Glomerular endothelial cell (primary cell): ENCODE data around the gene HACD1. TPM values are rescaled to one million over a fixed set of nuclear protein-coding genes. Genes with fewer than 3 reads are reported as not detected.
A peak's percentile ranks its signal among the peaks of the same experiment; 100 is the strongest.
"Not testable (repeated sequence)": the region's sequence is repeated elsewhere in the genome, so short reads cannot be mapped to it uniquely, and the experiment has no call there.

Experiments used
- DNase-seq: peaks from one replicate; pipeline ENCODE4 v3.0.0-alpha.2; 2011; ENCODE audit warnings: low read depth, low spot score; ENCODE audit errors: extremely low read depth
- total RNA-seq: library from RNA; depleted of rRNA; stranded (reverse); fragments of >200 nt; gene quantifications from 2 replicates; pipeline ENCODE4 v1.2.3, GENCODE V29; 2015

HACD1 gene
- total RNA-seq, 1 donor from 2014 or later, result 17.4 TPM

DNA sequence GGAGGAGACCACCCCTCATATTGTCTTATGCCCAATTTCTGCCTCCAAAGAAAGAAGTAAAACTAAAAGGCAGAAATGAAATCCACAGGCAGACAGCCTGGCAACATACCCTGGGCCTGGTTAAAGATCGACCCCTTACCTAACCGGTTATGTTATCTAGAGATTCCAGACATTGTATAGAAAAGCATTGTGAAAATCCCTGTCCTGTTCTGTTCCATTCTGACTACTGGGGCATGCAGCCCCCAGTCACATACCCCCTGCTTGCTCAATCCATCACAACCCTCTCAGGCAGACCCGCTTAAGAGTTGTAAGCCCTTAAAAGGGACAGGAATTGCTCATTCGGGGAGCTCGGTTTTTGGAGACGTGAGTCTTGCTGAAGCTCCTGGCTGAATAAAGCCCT lies 29.9 kb downstream of the HACD1 start:
- not testable (repeated sequence) for DNase-seq

DNA sequence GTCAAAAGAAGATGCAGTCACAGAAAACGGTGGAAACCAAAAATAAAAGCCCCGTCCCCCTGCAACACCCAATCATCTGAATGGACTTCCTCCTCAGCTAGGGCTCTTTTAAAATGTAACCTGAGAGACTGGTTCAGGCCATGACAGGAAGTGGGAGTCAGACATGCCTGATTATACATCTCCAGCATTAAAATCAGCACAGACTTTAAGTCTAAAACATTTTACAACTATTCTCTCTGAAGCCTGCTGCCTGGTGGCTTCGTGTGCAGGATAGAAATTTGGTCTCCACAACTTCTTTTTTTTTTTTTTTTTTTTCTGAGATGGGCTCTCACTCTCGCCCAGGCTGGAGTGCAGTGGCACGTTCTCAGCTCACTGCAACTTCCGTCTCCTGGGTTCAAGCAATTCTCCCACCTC lies 30.3 kb downstream of the HACD1 start:
- DNase-seq, result no peak

DNA sequence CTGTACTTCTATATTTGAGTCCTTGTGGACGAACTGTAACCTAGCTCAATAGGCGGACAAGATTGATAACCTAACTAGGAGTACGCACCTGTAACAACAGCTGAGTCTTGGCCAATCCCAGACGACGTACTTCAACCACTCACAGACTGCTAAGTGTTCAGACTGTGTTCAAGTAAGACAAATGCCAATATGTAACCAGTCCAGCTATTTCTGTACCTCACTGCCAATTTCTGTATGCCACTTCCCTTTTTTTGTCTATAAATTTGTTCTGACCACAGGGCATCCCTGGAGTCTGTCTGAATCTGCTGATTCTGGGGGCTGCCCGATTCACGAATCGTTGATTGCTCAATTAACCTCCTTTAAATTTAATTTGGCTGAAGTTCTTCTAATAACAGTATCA lies 32.2 kb downstream of the HACD1 start:
- no peak for DNase-seq

DNA sequence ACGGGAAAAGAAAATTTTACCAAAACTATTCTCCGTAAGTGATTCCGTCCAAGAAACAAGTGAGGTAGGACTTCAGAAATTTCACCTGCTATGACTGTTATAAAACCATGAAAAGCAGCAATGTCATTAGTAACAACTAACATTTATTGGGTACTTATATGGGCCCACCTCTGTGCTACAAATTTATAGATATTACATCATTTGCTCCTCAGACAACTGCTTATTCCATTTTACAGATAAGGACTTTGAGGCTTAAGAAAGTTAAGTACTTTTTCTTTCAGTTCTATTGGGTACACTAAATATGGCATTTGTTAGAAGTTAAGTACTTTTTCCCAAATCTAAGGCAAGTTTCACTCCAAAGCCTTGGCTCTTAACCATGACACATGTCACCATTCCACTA lies 36.3 kb downstream of the HACD1 start:
- DNase-seq, result no peak

DNA sequence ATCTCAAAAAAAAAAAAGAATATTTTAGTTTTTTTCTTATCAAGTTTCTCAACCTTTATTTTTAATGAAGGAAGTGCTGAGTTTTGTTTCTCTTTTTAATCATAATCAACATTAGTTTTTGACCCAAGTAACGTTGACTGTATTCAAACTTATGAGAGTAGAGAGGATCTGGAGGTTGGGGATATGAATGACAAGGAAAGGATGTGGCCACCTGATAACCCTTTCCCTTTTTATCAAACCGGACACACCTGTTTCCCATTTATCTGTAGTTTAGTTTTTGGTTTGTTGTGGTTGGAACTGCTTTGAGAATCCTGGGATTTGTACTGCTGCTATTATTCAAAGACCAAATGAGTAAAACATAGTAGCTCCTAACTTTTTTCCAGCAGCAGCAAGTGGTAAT lies 38.6 kb downstream of the HACD1 start:
- DNase-seq, result peak; percentile 76

DNA sequence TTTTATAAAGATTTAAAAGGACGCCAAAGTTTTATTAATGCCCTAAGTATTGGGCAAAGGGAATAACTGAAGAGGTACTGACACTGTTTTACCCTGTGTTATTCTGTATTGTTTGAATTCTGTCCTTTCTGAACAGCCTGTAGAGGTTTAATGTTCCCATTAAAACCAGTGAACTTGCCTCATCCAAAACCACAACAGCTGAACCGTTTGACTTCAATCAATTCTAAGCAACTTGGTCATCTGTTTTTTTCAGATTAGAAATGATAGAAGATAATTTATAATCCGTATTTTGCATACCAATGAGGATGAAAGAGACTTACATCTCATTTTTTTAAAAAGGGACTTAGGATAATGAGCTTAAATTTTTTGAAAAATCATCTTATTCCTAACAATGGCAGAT lies 40.4 kb downstream of the HACD1 start:
- no peak for DNase-seq

DNA sequence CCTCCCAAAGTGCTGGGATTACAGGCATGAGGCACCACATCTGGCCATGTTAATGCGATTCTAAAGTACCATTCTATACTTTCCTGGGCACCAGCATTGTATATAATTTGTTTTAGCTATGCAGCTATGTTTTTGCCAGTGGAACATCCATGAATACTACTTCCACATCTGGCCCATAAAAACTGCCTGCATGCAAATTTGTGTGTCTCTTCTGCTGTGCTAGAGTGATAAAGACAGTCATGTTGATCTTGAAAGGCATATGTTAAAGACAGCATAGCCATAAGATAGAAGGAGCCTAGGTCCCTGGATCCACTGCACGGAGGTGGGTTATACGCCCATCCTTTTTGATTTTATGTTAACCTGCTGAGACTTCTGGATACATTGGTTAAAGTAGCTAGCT lies 52.3 kb downstream of the HACD1 start:
- no peak for DNase-seq

DNA sequence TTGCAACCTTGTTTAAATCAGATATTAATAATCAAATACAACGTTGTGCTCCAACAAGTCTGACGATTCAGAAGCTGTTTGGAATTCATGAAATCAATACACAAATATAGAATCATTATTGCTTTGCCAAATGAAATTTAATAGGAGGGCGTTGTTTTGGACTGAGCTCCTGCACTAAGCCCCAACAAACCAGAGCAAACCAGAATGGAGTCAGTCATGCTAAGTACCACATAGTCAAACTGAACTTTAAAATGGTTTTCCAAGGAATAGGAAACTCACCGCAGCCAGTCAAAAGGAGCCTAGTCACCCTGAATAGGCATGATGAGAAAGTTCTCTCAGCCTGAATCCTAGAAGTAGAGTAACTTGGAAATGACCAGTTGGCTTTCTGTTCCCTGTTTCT lies 53.7 kb downstream of the HACD1 start:
- DNase-seq, result no peak

DNA sequence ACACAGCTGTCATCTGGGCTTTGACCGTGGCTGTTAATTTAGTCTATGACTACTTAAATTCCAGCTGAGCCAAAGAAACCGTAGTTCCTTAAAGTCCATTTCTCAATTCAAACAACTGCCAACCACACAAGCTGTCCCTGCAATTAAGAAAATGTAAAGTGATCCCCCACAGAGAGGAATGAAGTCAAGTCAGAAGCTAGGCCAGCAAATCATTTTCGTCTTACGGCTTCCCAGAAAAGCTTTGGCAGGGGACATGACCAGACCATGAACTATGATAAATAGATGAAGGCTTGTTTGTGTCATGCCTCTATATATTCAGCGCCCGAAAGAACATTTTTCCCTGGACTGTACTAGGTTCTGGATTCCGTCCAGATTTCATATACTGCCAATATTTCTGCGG lies 54.6 kb downstream of the HACD1 start:
- DNase-seq, result no peak

DNA sequence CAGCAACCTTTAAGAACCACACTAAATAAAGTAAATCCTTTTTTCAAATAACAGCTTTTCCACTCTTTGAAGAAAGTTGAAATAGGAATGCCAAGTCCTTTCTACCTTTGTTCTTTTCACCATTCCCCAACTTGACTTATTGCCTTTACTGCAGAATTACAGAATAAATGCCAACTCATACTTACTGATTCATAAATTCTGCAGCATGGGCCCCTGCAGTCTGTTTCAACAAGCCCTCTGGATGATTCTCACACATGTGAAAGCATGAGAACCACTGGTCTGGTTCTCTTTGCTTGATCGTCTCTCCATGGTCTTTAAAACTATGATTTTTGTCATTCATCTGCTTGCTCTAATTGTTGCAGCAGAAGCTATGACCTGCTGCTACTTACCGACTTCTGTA lies 56.1 kb downstream of the HACD1 start:
- no peak for DNase-seq

DNA sequence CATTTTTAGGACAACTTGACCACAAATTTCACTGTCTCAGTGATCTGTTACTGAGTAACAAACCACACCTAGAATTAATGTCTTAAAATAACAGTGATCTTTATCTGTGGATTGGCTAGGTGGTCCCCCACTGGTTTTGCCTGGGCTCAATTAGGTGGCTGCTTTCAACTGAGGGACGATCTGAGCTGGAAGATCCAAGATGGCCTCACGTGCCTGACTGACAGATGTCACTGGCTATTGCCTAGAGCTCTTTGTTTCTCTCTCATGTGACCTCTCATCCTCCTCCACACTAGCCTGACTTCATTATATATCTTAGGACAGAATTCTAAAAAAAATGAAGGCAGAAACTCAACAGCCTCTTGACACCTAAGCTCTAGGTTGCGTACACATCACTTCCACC lies 59.7 kb downstream of the HACD1 start:
- DNase-seq, result no peak

DNA sequence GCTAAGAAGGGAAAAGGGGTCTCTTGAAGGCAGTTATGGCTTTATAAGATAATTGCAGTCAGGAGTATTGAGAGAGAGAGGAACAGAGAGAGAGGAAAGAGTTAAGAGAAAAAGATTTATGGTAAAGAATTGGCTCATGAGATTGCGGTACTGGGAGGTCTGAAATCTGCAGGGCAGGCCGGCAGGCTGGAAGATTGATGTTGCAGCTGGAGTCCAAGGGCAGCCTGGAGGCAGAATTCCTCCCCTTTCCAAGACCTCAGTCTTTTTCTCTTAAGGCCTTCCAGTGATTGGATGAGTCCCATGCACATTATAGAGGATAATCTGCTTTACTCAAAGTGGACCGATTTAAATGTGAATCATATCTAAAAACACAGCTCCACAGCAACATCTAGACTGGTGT lies 68.4 kb downstream of the HACD1 start:
- no peak for DNase-seq

DNA sequence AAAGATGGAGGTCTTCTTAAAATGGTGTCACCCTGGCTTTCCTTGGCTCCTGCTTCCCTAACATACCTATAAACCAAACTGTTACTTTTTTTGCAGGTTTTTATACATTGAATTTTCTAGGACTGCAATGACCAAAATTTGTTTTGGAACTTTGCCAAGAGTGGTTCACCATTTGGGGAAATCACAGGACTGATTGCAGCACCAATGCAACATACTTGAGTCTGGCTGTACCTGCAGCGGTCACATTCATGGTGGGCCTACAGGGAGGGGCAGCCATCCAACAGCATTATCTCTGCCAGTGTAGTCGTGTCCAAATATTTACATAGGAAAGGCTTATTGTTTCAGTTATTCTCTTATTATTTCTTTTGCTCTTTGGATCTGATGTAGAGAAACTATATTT lies 69.0 kb downstream of the HACD1 start:
- no peak for DNase-seq

DNA sequence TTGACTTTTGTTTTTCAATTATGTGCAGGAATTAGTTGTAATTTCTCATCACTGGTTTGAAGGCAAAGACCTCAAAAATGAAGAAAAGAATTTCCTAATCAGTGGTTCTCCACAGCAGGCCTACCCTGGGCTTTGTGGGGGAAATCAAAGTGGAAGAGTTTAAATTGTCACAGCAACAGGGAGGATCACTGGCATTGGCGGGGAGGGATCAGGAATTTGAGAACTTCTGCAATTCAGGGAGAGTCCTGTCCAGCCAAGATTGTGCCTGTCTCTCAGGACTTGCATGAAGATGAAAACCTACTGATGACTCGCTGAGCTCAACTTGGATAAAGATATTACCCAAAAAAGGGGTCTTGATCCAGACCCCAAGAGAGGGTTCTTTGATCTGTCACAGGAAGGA lies 70.1 kb downstream of the HACD1 start:
- DNase-seq, result no peak

DNA sequence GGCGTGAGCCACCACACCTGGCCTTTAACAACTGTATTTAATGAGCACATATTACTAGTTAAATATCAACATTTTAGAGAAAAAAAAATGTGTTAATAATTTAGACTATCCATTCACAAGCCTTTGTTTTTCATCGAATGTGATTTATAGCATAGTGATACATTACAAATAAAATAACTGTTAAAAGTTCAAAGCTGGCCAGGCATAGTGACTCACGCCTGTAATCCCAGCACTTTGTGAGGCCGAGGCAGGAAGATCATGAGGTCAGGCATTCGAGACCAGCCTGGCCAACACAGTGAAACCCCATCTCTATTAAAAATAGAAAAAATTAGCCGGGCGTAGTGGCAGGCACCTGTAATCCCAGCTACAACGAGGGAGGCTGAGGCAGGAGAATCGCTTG lies 72.7 kb downstream of the HACD1 start:
- no peak for DNase-seq

Other genes with a start within 250 kb of the HACD1 start
- gene ST8SIA6, start 162.8 kb downstream of the HACD1 start, total RNA-seq, result 0.76 TPM in 1 of 2 replicates, not detected in the other
- gene STAM, start 26.8 kb upstream of the HACD1 start, total RNA-seq, result 22.2 and 23.3 TPM in 2 replicates
- 0.18 and 0.48 TPM in 2 replicates for gene TMEM236, start 134.8 kb upstream of the HACD1 start, total RNA-seq
- gene MRC1, start 192.0 kb upstream of the HACD1 start, total RNA-seq, result 10.6 and 23.8 TPM in 2 replicates